IPS-18c (cell line): ENCODE data around the gene POU2AF3.
"Not testable (repeated sequence)": the region's sequence is repeated elsewhere in the genome, so short reads cannot be mapped to it uniquely, and the experiment has no call there.

Experiments used
- H3K4me3 ChIP-seq: 2 replicates; pipeline ENCODE4 v1.7.0; 2013; ENCODE audit warnings: low read depth, mild to moderate bottlenecking, low read length, moderate library complexity; ENCODE audit not compliant: insufficient read depth
- H3K9me3 ChIP-seq: one replicate; pipeline ENCODE4 v1.6.1; 2013; ENCODE audit warnings: mild to moderate bottlenecking, low read length, moderate library complexity; ENCODE audit not compliant: control insufficient read depth, insufficient read depth

The POU2AF3 gene

GRCh38 chr11:111319296-111319695, 20.9 kb downstream of the POU2AF3 start:
- no peaks in the 10 kb centered on the region for H3K9me3 ChIP-seq
- H3K4me3 ChIP-seq: no peak overlapping the region

- not testable (repeated sequence) for H3K4me3 ChIP-seq, H3K9me3 ChIP-seq
These were observed 21.9 kb downstream of the POU2AF3 start for GRCh38 chr11:111320199-111320598.

DNA sequence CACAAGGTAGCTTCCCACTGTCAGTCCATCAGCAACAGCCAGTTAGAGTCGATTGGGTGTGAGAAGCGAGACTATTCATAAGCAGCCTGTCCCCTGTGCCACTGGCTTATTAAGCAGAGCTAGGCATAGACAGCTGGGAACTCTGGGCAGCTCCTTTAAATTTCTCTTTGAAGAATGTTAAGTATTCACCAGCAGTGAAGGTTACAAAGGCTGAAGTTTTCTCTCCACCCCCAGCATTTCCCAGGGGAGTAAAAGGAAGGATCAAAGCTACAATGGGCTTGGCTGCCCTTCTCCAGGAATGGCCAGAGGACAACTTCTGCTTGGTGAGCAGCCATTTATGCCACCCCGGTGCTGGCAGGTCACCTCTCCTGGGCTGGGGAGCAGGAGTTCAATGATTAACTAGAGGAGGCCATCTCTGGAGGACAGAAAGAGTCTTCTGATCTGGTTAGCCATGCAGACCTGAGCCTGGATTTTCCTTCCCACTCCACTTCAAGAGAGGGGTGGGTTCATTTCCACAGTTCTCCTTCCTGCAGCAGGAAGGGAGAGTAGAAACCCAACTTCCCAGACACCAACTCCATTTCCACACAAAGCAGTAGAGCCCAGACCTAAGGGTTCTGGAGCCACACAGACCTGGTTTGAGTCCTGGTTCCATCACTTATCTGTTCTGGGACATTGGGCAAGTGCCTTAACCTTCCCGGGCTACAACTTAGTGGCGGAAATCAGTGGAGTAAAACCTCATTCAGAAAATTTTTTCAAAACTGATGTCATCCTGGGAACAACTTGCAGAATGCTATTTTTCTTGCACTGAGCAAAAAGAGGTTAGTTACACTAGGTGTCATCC, 22.6 kb downstream of the POU2AF3 start:
- no peak overlapping the region for H3K4me3 ChIP-seq
- H3K9me3 ChIP-seq: no peaks in the 10 kb centered on the region

DNA sequence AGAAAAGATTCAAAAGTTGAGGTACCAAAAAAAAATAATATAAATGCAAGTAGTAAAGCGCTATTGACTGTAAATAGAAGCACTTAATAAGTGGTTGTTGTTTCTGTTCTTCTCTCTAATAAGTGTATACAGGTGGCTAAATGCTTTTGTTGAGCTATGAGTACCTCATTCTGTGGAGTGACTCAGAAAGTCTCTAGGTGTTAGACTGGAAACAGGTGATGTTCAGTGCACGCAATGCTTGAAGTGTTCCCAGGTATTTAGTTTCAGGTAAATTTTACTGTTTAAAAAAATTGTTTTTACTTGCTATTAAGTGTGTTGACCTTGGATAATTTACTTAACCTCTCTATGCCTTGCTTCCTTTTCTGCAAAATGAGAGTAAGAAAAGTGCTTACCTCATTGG, 24.2 kb downstream of the POU2AF3 start:
- Histone ChIP-seq H3K9me3 (no peaks in the 10 kb centered on the region), H3K4me3 (no peak overlapping the region)

DNA sequence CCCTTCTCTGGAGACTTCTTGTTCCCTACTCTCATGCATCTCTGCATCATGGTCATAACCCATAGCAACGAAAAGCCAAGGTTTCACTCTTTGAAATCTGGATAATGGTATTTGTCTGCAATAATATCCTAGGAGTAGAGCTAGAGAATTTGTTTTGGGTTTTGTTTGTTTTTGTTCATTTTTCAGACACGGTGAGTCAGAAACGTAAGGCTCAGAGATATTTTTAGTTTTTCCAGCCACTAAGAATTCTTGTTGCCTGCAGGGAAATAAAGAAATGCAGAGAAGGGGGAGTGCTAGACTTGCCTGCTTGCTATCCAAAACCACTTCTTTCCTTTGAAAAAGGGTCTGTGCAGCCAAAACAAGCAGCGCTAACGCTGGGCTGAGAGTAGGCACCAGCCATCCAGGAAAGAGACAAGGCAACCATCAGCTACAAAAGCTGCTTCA, 26.0 kb downstream of the POU2AF3 start:
- Histone ChIP-seq H3K9me3 (no peaks in the 10 kb centered on the region), H3K4me3 (no peak overlapping the region)

DNA sequence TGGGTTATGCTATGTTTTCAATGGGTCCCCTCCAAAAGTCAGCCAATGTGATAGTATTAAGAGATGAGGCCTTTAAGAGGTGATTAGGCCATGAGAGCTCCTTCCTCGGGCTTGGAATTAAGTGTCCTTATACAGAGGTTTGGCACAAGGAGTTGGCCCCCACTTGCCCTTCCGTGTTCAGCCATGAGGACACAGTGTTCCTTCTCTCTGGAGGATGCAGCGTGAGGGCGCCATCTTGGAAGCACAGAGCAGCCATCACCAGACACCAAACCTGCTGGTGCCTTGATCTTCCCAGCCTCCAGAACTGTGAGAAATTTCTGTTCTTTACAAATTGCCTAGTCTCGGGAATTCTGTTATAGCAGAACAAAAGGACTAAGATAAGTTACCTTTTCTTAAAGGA, 26.9 kb downstream of the POU2AF3 start:
- Histone ChIP-seq H3K9me3 (no peaks in the 10 kb centered on the region), H3K4me3 (no peak overlapping the region)

DNA sequence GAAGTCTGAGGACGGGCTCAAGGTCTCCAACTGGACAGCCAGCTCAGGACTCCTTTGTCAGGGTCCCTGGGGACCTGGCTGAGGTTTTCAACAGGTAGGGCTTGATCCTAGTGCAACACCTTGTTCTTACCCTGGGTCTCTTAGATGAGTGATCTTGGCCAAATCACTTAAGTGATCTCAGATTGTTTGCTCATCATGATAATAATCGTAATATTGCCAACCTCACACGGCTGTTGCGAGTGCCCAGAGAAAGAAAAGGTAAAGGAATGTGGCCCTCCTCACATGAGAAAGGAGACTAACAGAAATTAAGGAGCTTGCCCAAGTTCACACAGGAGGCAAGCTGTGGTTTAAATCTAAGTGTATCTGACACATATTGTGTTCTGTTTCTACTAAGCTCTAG, 28.5 kb downstream of the POU2AF3 start:
- H3K9me3 ChIP-seq: no peaks in the 10 kb centered on the region
- H3K4me3 ChIP-seq: no peak overlapping the region

- no peak overlapping the region for H3K4me3 ChIP-seq
- no peaks in the 10 kb centered on the region for H3K9me3 ChIP-seq
These were observed 29.7 kb downstream of the POU2AF3 start for GRCh38 chr11:111327908-111328624.

- H3K9me3 ChIP-seq: no peaks in the 10 kb centered on the region
- H3K4me3 ChIP-seq: no peak overlapping the region
These were observed 31.2 kb downstream of the POU2AF3 start for GRCh38 chr11:111329306-111330204.

DNA sequence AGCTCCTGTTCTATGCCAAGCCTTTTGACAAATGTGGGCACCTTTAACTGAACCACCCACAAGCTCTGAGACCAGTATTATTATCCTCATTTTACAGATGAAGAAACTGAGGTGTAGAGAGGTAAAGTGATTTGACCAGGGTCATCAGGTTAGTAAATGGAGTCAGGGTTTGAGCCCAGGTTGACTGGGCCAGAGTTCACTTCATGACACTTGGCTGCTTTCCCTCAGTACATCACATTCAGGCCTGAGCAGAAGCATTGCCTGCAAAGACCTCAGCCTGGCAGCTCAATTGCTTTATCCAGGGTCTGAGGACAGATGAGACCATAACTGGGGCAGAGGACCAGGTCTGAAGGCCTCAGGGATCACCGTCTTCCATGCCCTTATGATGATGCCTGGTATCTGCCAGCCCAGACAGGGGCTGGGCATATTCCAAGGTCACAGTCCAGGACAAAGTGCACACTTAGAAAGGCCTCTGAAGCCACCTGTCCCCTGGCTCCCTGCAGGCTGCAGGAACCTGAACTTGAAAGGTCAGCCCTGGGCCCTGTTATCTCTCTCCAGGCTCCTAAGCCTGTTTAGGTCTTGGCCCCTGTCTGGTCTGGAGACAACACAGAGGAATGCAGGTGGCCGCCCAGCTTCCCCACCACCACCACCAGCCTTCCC, 32.0 kb downstream of the POU2AF3 start:
- no peak overlapping the region for H3K4me3 ChIP-seq
- no peaks in the 10 kb centered on the region for H3K9me3 ChIP-seq

GRCh38 chr11:111331711-111332479, 33.5 kb downstream of the POU2AF3 start:
- no peaks in the 10 kb centered on the region for H3K9me3 ChIP-seq
- no peak overlapping the region for H3K4me3 ChIP-seq

DNA sequence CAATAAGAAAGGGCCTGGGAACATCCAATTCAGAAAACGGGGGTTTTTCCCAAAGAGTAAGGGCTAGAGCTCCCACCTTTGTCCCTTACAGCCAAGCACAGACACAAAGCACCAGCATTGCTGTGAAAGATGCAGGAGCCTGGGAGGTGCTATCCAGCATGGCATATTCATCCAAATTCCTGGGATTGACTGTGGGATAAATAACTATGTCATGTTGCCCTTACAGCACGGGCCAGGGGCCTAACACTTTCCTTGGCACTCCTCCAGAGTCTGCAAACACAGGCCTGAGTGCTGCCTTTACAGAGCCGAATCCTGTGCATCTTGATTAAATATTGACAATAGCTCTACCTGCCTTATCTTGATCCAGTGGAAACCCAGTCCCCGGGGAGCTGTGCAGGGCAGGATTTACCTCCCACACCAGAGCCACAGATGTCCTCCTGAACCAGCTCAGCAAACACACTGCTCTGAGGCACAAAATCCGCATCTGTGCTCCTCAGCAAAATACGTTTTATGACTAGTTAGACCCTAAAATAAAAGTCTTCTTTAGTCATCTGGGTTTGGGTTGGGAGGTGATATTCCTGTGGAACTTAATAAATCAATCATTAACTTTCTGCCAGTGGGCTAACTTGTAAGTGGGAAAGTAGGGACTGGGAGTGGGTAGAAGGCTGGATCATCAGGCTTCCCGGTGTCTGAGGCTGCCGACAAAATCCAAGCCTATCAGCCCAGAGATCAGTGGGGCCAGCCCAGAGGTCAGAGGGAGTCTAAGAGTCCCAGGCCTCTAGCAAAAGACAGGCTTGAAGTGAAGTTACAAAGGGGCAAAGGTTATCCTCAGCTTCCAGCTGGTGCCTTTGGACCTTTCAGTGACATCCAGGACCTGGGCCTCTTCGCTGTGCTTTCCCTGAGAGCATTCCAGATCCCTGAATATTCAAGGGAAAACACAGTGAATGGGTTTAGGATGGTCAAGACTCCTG, 36.5 kb downstream of the POU2AF3 start:
- Histone ChIP-seq H3K9me3 (no peaks in the 10 kb centered on the region), H3K4me3 (no peak overlapping the region)

GRCh38 chr11:111335549-111335948, 37.2 kb downstream of the POU2AF3 start:
- no peak overlapping the region for H3K4me3 ChIP-seq

GRCh38 chr11:111336062-111336461, 37.7 kb downstream of the POU2AF3 start:
- Histone ChIP-seq H3K9me3 (no peaks in the 10 kb centered on the region), H3K4me3 (no peak overlapping the region)

More at GRCh38 chr11:111335549-111335948, 37.2 kb downstream of the POU2AF3 start:
- no peaks in the 10 kb centered on the region for H3K9me3 ChIP-seq

DNA sequence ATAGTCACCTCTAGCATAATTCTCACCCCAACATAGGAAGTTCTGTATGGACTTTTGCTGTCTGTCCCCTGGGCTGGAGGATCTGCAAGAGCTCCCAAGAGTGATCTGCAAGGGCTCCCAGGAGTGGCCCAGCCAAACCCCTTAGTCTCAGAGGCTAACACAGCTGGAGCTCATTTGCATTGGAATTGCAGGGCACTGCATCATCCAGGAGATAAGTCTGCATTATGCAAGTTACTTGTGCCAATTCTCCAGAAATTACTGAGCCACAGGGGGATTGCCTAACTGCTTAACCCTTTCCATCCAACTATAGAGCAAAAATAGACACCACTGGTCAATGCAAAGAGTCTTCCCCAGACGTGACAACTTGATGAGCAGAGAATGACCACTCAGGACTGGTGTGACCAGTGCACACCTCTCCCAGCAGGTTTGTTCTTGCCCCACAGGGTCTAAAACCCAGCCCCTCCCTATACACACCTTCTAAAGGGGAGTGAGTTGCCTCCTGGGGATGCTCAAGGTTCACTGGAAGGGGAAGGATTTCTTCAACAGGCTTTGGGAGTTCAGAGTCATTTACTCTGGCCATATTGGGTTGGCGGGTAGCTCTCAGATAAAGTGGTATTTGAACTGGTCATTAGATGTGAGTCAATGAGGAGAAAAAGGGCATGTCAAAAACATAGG, 38.4 kb downstream of the POU2AF3 start:
- H3K4me3 ChIP-seq: no peak overlapping the region

More for the DNA sequence above, 38.4 kb downstream of the POU2AF3 start:
- no peaks in the 10 kb centered on the region for H3K9me3 ChIP-seq
